Hematopoietic multipotent progenitor cell (in vitro differentiated cells): ENCODE results near the gene EXPH5. TPM values are rescaled to one million over a fixed set of nuclear protein-coding genes. Genes with fewer than 3 reads are reported as not detected.
A peak's percentile ranks its signal among the peaks of the same experiment; 100 is the strongest.

ENCODE experiments used
- DNase-seq, 3 donors: peaks; one replicate each; pipeline ENCODE4 v3.0.0-alpha.2; 2011 to 2015; ENCODE audit warnings: low read depth in 2 of 3, low spot score in 2 of 3
- total RNA-seq: library from RNA; depleted of rRNA; stranded (reverse); fragments of >200 nt; gene quantifications from one replicate; pipeline ENCODE4 v1.2.3, GENCODE V29; 2012

Gene EXPH5
- total RNA-seq, 1 donor = 1.6 TPM

- DNase-seq = no peak
Measured at GRCh38 chr11:108568195-108568858, 25.2 kb downstream of the EXPH5 start.

- DNase-seq = no peak
Measured at GRCh38 chr11:108565653-108566052, 27.9 kb downstream of the EXPH5 start.

- DNase-seq = no peak
Measured at GRCh38 chr11:108562746-108563581, 30.6 kb downstream of the EXPH5 start.

- DNase-seq = peak in 1 of 3 donors; percentile 15
Measured at GRCh38 chr11:108561535-108561991, 32.0 kb downstream of the EXPH5 start.

- no peak for DNase-seq
Measured at GRCh38 chr11:108559904-108560303, 33.7 kb downstream of the EXPH5 start.

GRCh38 chr11:108559340-108559739 lies 34.2 kb downstream of the EXPH5 start:
- peak in 1 of 3 donors; percentile 23 for DNase-seq

GRCh38 chr11:108558222-108558621 lies 35.3 kb downstream of the EXPH5 start:
- no peak for DNase-seq

- no peak for DNase-seq
Measured at GRCh38 chr11:108556019-108556418, 37.5 kb downstream of the EXPH5 start.

GRCh38 chr11:108551651-108552462 lies 41.7 kb downstream of the EXPH5 start:
- no peak for DNase-seq

GRCh38 chr11:108549319-108549885 lies 44.2 kb downstream of the EXPH5 start:
- DNase-seq = no peak

GRCh38 chr11:108545909-108546501 lies 47.6 kb downstream of the EXPH5 start:
- no peak for DNase-seq

GRCh38 chr11:108543316-108543964 lies 50.1 kb downstream of the EXPH5 start:
- DNase-seq = no peak

- DNase-seq = no peak
Measured at GRCh38 chr11:108541531-108541930, 52.0 kb downstream of the EXPH5 start.

GRCh38 chr11:108538502-108538901 lies 55.1 kb downstream of the EXPH5 start:
- no peak for DNase-seq

- DNase-seq = no peak
Measured at GRCh38 chr11:108538022-108538424, 55.5 kb downstream of the EXPH5 start.

GRCh38 chr11:108536783-108537182 lies 56.8 kb downstream of the EXPH5 start:
- no peak for DNase-seq

- no peak for DNase-seq
Measured at GRCh38 chr11:108535384-108535955, 58.1 kb downstream of the EXPH5 start.

- no peak for DNase-seq
Measured at GRCh38 chr11:108534274-108534882, 59.2 kb downstream of the EXPH5 start.

GRCh38 chr11:108530426-108530825 lies 63.1 kb downstream of the EXPH5 start:
- DNase-seq = no peak
